IMR-90 (cell line): ENCODE measurements around the gene POLD3. TPM values are rescaled to one million over a fixed set of nuclear protein-coding genes. Genes with fewer than 3 reads are reported as not detected.

Experiments used
- ATAC-seq: fragments of 200-7000 bp; cut with Tn5 transposase; 2 replicates; pipeline ENCODE4 v1.9.1; 2020; ENCODE audit warnings: low read depth, mild to moderate bottlenecking, moderate library complexity
- BruUV-seq: library from RNA; stranded (reverse); fragments of 400-500 nt; replicated peaks from 2 replicates; lab custom pipeline; 2021; lab: Mats Ljungman, UMichigan
- CTCF ChIA-PET: fragments of 300-600 bp; formaldehyde crosslinking; extraction: SDS; loops from one replicate; lab custom pipeline; 2021; ENCODE audit warnings: antibody characterized with exemption; lab: Yijun Ruan, JAX
- POLR2A ChIA-PET: fragments of 300-600 bp; sonication (Branson Sonifier 250); formaldehyde crosslinking; loops from one replicate; lab custom pipeline; 2022; ENCODE audit warnings: antibody characterized with exemption; ENCODE audit not compliant: unreplicated experiment; lab: Charles Lee
- DNase-seq: peaks from one replicate; pipeline ENCODE4 v3.0.0; 2013
- H2AFZ ChIP-seq: replicated peaks from 2 replicates; pipeline ENCODE3; 2013; ENCODE audit warnings: low read length, mild to moderate bottlenecking; ENCODE audit not compliant: poor library complexity
- H2AK5ac ChIP-seq: 2 replicates; pipeline ENCODE4 v1.6.1; 2013; ENCODE audit warnings: low read depth, low read length, inconsistent platforms
- H2AK9ac ChIP-seq: replicated peaks from 2 replicates; pipeline ENCODE3; 2013; ENCODE audit warnings: mild to moderate bottlenecking, low read depth, low read length, moderate library complexity; ENCODE audit not compliant: poor library complexity
- H2BK120ac ChIP-seq: 2 replicates; pipeline ENCODE4 v1.6.1; 2013; ENCODE audit warnings: low read depth, low read length, inconsistent platforms
- H2BK15ac ChIP-seq: 3 replicates; pipeline ENCODE4 v1.6.1; 2013; ENCODE audit warnings: low read depth, low read length, inconsistent platforms
- H2BK20ac ChIP-seq: 2 replicates; pipeline ENCODE4 v1.6.1; 2013; ENCODE audit warnings: low read depth, mild to moderate bottlenecking, inconsistent platforms, low read length, moderate library complexity
- H2BK5ac ChIP-seq: 2 replicates; pipeline ENCODE4 v1.6.1; 2013; ENCODE audit warnings: mild to moderate bottlenecking, low read depth, low read length, inconsistent platforms; ENCODE audit not compliant: poor library complexity, severe bottlenecking
- H3K14ac ChIP-seq: replicated peaks from 2 replicates; pipeline ENCODE4 v1.6.1; 2013; ENCODE audit warnings: low read depth, low read length, inconsistent platforms
- H3K18ac ChIP-seq: 2 replicates; pipeline ENCODE4 v1.6.1; 2013; ENCODE audit warnings: low read depth, low read length, control low read depth
- H3K23ac ChIP-seq: 2 replicates; pipeline ENCODE4 v1.6.1; 2013; ENCODE audit warnings: low read depth, low read length, inconsistent platforms
- H3K27ac ChIP-seq: 2 replicates; pipeline ENCODE4 v1.5.1; 2013; ENCODE audit warnings: mild to moderate bottlenecking, control low read depth, low read length; ENCODE audit not compliant: insufficient read depth
- H3K27me3 ChIP-seq: 2 replicates; pipeline ENCODE4 v1.6.1; 2013; ENCODE audit warnings: low read length; ENCODE audit not compliant: control insufficient read depth, insufficient read depth
- H3K36me3 ChIP-seq: 2 replicates; pipeline ENCODE4 v1.6.1; 2013; ENCODE audit warnings: low read length, mixed read lengths; ENCODE audit not compliant: control insufficient read depth, insufficient read depth
- H3K4ac ChIP-seq: 2 replicates; pipeline ENCODE4 v1.6.1; 2013; ENCODE audit warnings: low read depth, low read length, inconsistent platforms
- H3K4me1 ChIP-seq: 2 replicates; pipeline ENCODE4 v1.6.1; 2013; ENCODE audit warnings: low read length, mixed read lengths; ENCODE audit not compliant: control insufficient read depth, insufficient read depth
- H3K4me2 ChIP-seq: 2 replicates; pipeline ENCODE4 v1.6.1; 2013; ENCODE audit warnings: low read depth, mild to moderate bottlenecking, control low read depth, low read length, moderate library complexity
- H3K4me3 ChIP-seq: 2 replicates; pipeline ENCODE4 v1.5.1; 2013; ENCODE audit warnings: low read depth, mild to moderate bottlenecking, control low read depth, low read length, moderate library complexity; ENCODE audit not compliant: insufficient read depth
- H3K56ac ChIP-seq: 2 replicates; pipeline ENCODE4 v1.6.1; 2013; ENCODE audit warnings: low read length, inconsistent platforms; ENCODE audit not compliant: insufficient read depth; ENCODE audit errors: extremely low read depth
- H3K79me1 ChIP-seq, 2 experiments: 2 replicates each; pipeline ENCODE4 v1.6.1; 2013; ENCODE audit warnings: low read length in 2 of 2, inconsistent platforms in 1 of 2, low read depth in 1 of 2
- H3K9ac ChIP-seq: 2 replicates; pipeline ENCODE4 v1.6.1; 2013; ENCODE audit warnings: low read depth, low read length, control low read depth
- H3K9me1 ChIP-seq: 2 replicates; pipeline ENCODE4 v1.6.1; 2013; ENCODE audit warnings: low read length, inconsistent platforms; ENCODE audit not compliant: insufficient read depth
- H3K9me3 ChIP-seq: 2 replicates; pipeline ENCODE4 v1.6.1; 2013; ENCODE audit warnings: low read length; ENCODE audit not compliant: control insufficient read depth, insufficient read depth
- H4K20me1 ChIP-seq: 2 replicates; pipeline ENCODE4 v1.6.1; 2013; ENCODE audit warnings: low read length, inconsistent platforms; ENCODE audit not compliant: insufficient read depth
- H4K5ac ChIP-seq: 2 replicates; pipeline ENCODE4 v1.6.1; 2013; ENCODE audit warnings: mild to moderate bottlenecking, low read depth, low read length, control low read depth
- H4K8ac ChIP-seq, 2 experiments: 2 replicates each; pipeline ENCODE4 v1.6.1; 2013; ENCODE audit warnings: low read depth in 2 of 2, low read length in 2 of 2, control low read depth in 1 of 2, inconsistent platforms in 1 of 2
- H4K91ac ChIP-seq: 2 replicates; pipeline ENCODE4 v1.6.1; 2013; ENCODE audit warnings: low read depth, low read length, inconsistent platforms; ENCODE audit not compliant: insufficient read depth
- BHLHE40 ChIP-seq: fragments of 150-350 bp; IDR thresholded peaks from 2 replicates; pipeline ENCODE4 v1.6.1; 2016; ENCODE audit warnings: mild to moderate bottlenecking, low read depth, low read length
- CEBPB ChIP-seq: IDR thresholded peaks from 2 replicates; pipeline ENCODE4 v1.6.1; 2012; ENCODE audit warnings: low read depth, low read length, improper control_type of control experiment
- CTCF ChIP-seq: conservative IDR thresholded peaks from 2 replicates; pipeline ENCODE4 v1.5.1; 2012; ENCODE audit warnings: mild to moderate bottlenecking, low read depth, low read length, improper control_type of control experiment
- ELK1 ChIP-seq: fragments of 150-350 bp; IDR thresholded peaks from 2 replicates; pipeline ENCODE4 v1.6.1; 2016; ENCODE audit warnings: low read depth, mild to moderate bottlenecking, low read length, moderate library complexity, borderline replicate concordance
- FOS ChIP-seq: fragments of 150-350 bp; IDR thresholded peaks from 2 replicates; pipeline ENCODE4 v1.6.1; 2016; ENCODE audit warnings: low read depth, low read length
- MAFK ChIP-seq: IDR thresholded peaks from 2 replicates; pipeline ENCODE4 v1.6.1; 2012; ENCODE audit warnings: low read depth, low read length, improper control_type of control experiment
- MAZ ChIP-seq: IDR thresholded peaks from 2 replicates; pipeline ENCODE4 v1.6.1; 2012; ENCODE audit warnings: low read depth, mild to moderate bottlenecking, low read length, improper control_type of control experiment, moderate library complexity, borderline replicate concordance
- NFE2L2 ChIP-seq: fragments of 150-350 bp; IDR thresholded peaks from 2 replicates; pipeline ENCODE4 v1.6.1; 2016; ENCODE audit warnings: low read depth, mild to moderate bottlenecking, low read length
- POLR2A ChIP-seq: IDR thresholded peaks from 2 replicates; pipeline ENCODE4 v1.6.1; 2012; ENCODE audit warnings: mild to moderate bottlenecking, low read depth, low read length
- RAD21 ChIP-seq: IDR thresholded peaks from 2 replicates; pipeline ENCODE4 v1.6.1; 2012; ENCODE audit warnings: low read length, improper control_type of control experiment
- RCOR1 ChIP-seq: IDR thresholded peaks from 2 replicates; pipeline ENCODE4 v1.6.1; 2012; ENCODE audit warnings: mild to moderate bottlenecking, low read length, improper control_type of control experiment; ENCODE audit not compliant: insufficient replicate concordance
- RFX5 ChIP-seq: IDR thresholded peaks from 2 replicates; pipeline ENCODE4 v1.8.0; 2012; ENCODE audit warnings: low read depth, mild to moderate bottlenecking, low read length, moderate library complexity
- USF2 ChIP-seq: fragments of 150-350 bp; IDR thresholded peaks from 2 replicates; pipeline ENCODE4 v1.6.1; 2017; ENCODE audit warnings: mild to moderate bottlenecking, antibody characterized with exemption, low read length, low read depth
- WGBS, 2 experiments: methylation state at CpG; one replicate each; pipeline versions ENCODE4 v1.1.5 to v1.1.7; 2013; ENCODE audit warnings: missing lambda C conversion rate in 2 of 2; ENCODE audit not compliant: insufficient read length in 1 of 2; ENCODE audit errors: extremely low coverage in 2 of 2; 5-methylcytosine and 5-hydroxymethylcytosine counted together
- dilution Hi-C: fragments of 300-500 bp; cut with HindIII; formaldehyde crosslinking; loops from one replicate; pipeline ENCODE4 v1.14.3; 2018; ENCODE audit warnings: low sequenced_read_pairs; ENCODE audit not compliant: unreplicated experiment
- in situ Hi-C: fragments of 300-500 bp; cut with MboI; formaldehyde crosslinking; loops from 3 replicates; pipeline ENCODE4 v1.14.3; 2019; ENCODE audit warnings: low sequenced_read_pairs, inconsistent platforms, mixed read lengths
- intact Hi-C: fragments of 100-400 bp; cut with micrococcal nuclease; formaldehyde crosslinking; loops from 2 replicates; pipeline ENCODE4 v1.10.0; 2022
- polyA plus RNA-seq, 3 experiments: library from polyadenylated mRNA; depleted of rRNA; stranded (reverse); fragments of >200 nt; gene quantifications; 2 replicates each; pipeline ENCODE4 v1.2.3, GENCODE V29; 2012; ENCODE audit warnings: low replicate concordance in 1 of 3
- total RNA-seq: library from RNA; depleted of rRNA; stranded (reverse); fragments of >200 nt; gene quantifications from 2 replicates; pipeline ENCODE4 v1.2.3, GENCODE V29; 2012

POLD3 gene
- total and polyA plus RNA-seq, 2 of the 4 experiments (the other 2 are of a cell fraction): 9.1 to 9.2 TPM

- Histone ChIP-seq H2BK5ac (no peak overlapping the region), H3K9me1 (no peaks in the 10 kb centered on the region; the same call in 1 of the 2 replicates), H2BK20ac (no peak overlapping the region), H3K27ac (no peak overlapping the region), H3K4me1 (no peaks in the 10 kb centered on the region), H3K36me3 (no peaks in the 10 kb centered on the region), H3K18ac (no peak overlapping the region), H3K27me3 (no peaks in the 10 kb centered on the region), H3K4ac (no peak overlapping the region), H3K9ac (no peak overlapping the region), H3K56ac (no peak overlapping the region), H3K9me3 (no peaks in the 10 kb centered on the region), H3K14ac (no peak overlapping the region), H4K8ac (no peak overlapping the region), H2AFZ (no peak overlapping the region), H3K79me1 (peaks cover 2 to 11% of the 10 kb centered on the region in 2 experiments), H4K20me1 (no peaks in the 10 kb centered on the region), H2AK9ac (no peak overlapping the region), H4K5ac (no peak overlapping the region), H3K4me3 (no peak overlapping the region), H3K4me2 (no peak overlapping the region), H2BK15ac (no peak overlapping the region), H3K23ac (peak overlapping the region; percentile 57; the same call in 1 of the 2 replicates), H4K91ac (no peak overlapping the region), H2AK5ac (no peak overlapping the region), H2BK120ac (no peak overlapping the region)
- WGBS, 2 experiments: no CpG with 5 or more reads among the region's 3 CpGs
- BruUV-seq: no TSS peak
- ATAC-seq (0 out of 2 replicates have a peak, but pooled peaks have one; percentile 27), DNase-seq (no peak)
- ChIA-PET POLR2A (interaction anchor here (0.6 kb wide), 1 partner anchor 35 kb away, joined by 5 read pairs; no protein-coding TSS in a partner anchor), CTCF (interaction anchor here (1.1 kb wide), 1 partner anchor 66 kb away, joined by 4 read pairs; no protein-coding TSS in a partner anchor)
- intact Hi-C loops: no loop called here
- dilution Hi-C loops: no loop called here
- in situ Hi-C loops: no loop called here
- TF ChIP-seq RAD21 (no peak), RFX5 (no peak), MAFK (no peak), POLR2A (no peak), CTCF (no peak), MAZ (no peak), CEBPB (no peak), RCOR1 (no peak), FOS (no peak), BHLHE40 (no peak), ELK1 (no peak), USF2 (no peak), NFE2L2 (no peak)
Observed at GRCh38 chr11:74627381-74627780, 35.0 kb downstream of the POLD3 start.
